GM12872 (cell line): ENCODE measurements around the gene EDC3.

Source experiments
- CTCF ChIP-seq: IDR thresholded peaks from 3 replicates; pipeline ENCODE4 v1.5.1; 2011; ENCODE audit warnings: low read depth, mild to moderate bottlenecking, low read length, moderate library complexity; ENCODE audit not compliant: insufficient read depth

Gene EDC3

GRCh38 chr15:74613089-74613952 is 82.5 kb downstream of the EDC3 start:
- TF ChIP-seq CTCF, result no peak

GRCh38 chr15:74612677-74613076 is 83.1 kb downstream of the EDC3 start:
- no peak for TF ChIP-seq CTCF

- TF ChIP-seq CTCF, result no peak
These were observed 84.0 kb downstream of the EDC3 start for GRCh38 chr15:74611834-74612233.

GRCh38 chr15:74611341-74611740 is 84.5 kb downstream of the EDC3 start:
- TF ChIP-seq CTCF, result no peak

GRCh38 chr15:74610302-74610951 is 85.4 kb downstream of the EDC3 start:
- TF ChIP-seq CTCF, result no peak

GRCh38 chr15:74609938-74610301 is 85.9 kb downstream of the EDC3 start:
- no peak for TF ChIP-seq CTCF

GRCh38 chr15:74608786-74609185 is 87.0 kb downstream of the EDC3 start:
- no peak for TF ChIP-seq CTCF
